ENCODE data around the gene ABLIM1. TPM values are rescaled to one million over a fixed set of nuclear protein-coding genes. Genes with fewer than 3 reads are reported as not detected.

Gene ABLIM1
- total and polyA plus RNA-seq, 10 of the 15 experiments (the other 5 are each of a cell fraction or from before 2014, with no cell fraction given) = 14.2 to 50.5 (median 28.1) TPM

DNA sequence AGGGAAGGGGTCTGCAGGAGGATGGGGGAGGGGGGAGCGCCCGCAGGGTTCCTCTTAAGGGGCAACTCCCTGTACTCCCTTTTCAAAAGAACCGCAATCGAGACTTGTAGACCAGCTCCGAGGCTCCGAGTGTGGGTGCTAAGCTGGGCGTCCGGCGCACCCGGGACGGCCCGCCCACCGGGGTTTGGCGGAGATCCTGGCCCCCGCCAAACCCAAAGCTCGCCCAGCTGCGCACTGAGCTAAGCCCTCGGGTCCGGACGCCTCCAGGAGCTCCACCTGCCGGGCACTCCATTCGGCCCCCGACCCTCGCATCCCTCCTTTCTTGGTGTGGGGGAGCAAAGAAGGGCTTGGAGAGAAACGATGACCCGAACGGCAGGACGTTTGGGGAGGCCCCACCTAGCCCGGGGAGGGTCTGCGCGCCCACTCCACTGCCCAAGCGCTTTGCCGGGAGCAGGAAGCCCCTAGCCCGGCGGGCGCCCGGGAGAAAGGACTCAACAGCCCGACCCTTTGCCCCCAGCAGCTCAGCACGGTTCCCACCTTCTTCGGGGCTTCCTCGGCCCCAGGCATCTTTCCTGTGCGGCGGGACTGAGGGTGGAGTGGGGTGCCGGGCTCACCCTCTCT is 254.4 kb downstream of the ABLIM1 start:
- 5% methylated on average over 39 of the region's 44 CpGs for WGBS (ENCODE audit: insufficient coverage, insufficient replicate concordance, low lambda C conversion rate, missing lambda C conversion rate)
- Histone ChIP-seq H2AFZ (ENCODE audit: control insufficient read depth, low read depth, low read length) (no peak overlapping the region), H3K27me3 (replicated peaks in 1 of 2; ENCODE audit: control insufficient read depth in 2 of 2, insufficient read depth in 2 of 2, low read length in 1 of 2) (peaks cover 5 to 7% of the 10 kb centered on the region in 2 experiments; a peak in 3 of 4 replicates), H4K20me1 (ENCODE audit: control insufficient read depth, insufficient read depth) (no peaks in the 10 kb centered on the region), H3K4me2 (ENCODE audit: control insufficient read depth, insufficient read depth) (peak overlapping the region; percentile 26; the same call in 1 of the 2 replicates), H3K36me3 (ENCODE audit: control insufficient read depth in 2 of 2, insufficient read depth in 2 of 2, low read length in 1 of 2) (no peaks in the 10 kb centered on the region), H3K9ac (ENCODE audit: control insufficient read depth, insufficient read depth, low read length) (peak overlapping the region; percentile 34), H3K79me2 (ENCODE audit: control insufficient read depth, insufficient read depth, low read length) (no peaks in the 10 kb centered on the region), H3K27ac (ENCODE audit: control insufficient read depth, insufficient read depth) (peak overlapping the region; percentile 8; the same call in 1 of the 2 replicates), H3K4me3 (peak overlapping the region; percentile 40; the same call in 1 of the 2 replicates), H3K4me1 (ENCODE audit: control insufficient read depth, insufficient read depth, low read length) (peaks cover 8% of the 10 kb centered on the region), H3K9me3 (replicated peaks; ENCODE audit: control insufficient read depth, insufficient read depth, low read length) (no peaks in the 10 kb centered on the region)
- FAIRE-seq = no peak
- no TSS peak for BruUV-seq (replicated peaks)
- intact Hi-C loops (cut with micrococcal nuclease; ENCODE audit: unreplicated experiment) = no loop called here
- ChIA-PET CTCF (interaction anchor here (1.1 to 2.1 kb wide), 5 partner anchors 16 to 100 kb away, joined by 3 to 21 read pairs (median 4); no protein-coding TSS in a partner anchor), RAD21 (ENCODE audit: unreplicated experiment) (interaction anchor here (1.0 to 2.8 kb wide), 4 partner anchors 22 to 100 kb away, joined by 4 to 21 read pairs (median 6); no protein-coding TSS in a partner anchor), POLR2A (interaction anchor here (1.1 kb wide), 1 partner anchor 11 kb away, joined by 3 read pairs; no protein-coding TSS in a partner anchor), SMC1A (ENCODE audit: uncharacterized antibody, unreplicated experiment) (interaction anchor here (0.6 to 2.0 kb wide), 5 partner anchors 16 to 693 kb away, joined by 3 to 14 read pairs (median 3); no protein-coding TSS in a partner anchor)
- peak; percentile 50 for ATAC-seq
- DNase-seq (ENCODE audit: low read depth, low spot score) = no peak
- TF ChIP-seq IKZF1 (conservative IDR thresholded peaks at IDR 0.05) (0 out of 2 replicates have a peak, but pooled peaks have one; percentile 32), TCF7 (IDR thresholded peaks at IDR 0.05; ENCODE audit: borderline replicate concordance) (no peak), GABPA (IDR thresholded peaks at IDR 0.05; ENCODE audit: low read depth) (no peak), PAX8 (IDR thresholded peaks at IDR 0.05) (no peak), HDGF (IDR thresholded peaks at IDR 0.05) (no peak), ZNF622 (IDR thresholded peaks at IDR 0.05) (no peak), ZSCAN29 (IDR thresholded peaks at IDR 0.05) (no peak), RBBP5 (conservative IDR thresholded peaks at IDR 0.05) (no peak), SMC3 (IDR thresholded peaks at IDR 0.05; ENCODE audit: borderline replicate concordance, low read length) (peak; percentile 18; the same call in 1 of the 2 replicates), RAD21 (IDR thresholded peaks at IDR 0.05; ENCODE audit: insufficient read depth, low read depth, low read length) (peak; percentile 23; the same call in 1 of the 2 replicates), IRF4 (IDR thresholded peaks at IDR 0.05; ENCODE audit: low read depth, low read length) (no peak), IKZF2 (IDR thresholded peaks at IDR 0.05) (0 out of 4 replicates have a peak, but pooled peaks of 1 of the 2 experiments have one; percentile 7), GATAD2B (conservative IDR thresholded peaks at IDR 0.05; ENCODE audit: low read depth) (0 out of 2 replicates have a peak, but pooled peaks have one; percentile 32)
- TF ChIP-seq, protein P1, sequence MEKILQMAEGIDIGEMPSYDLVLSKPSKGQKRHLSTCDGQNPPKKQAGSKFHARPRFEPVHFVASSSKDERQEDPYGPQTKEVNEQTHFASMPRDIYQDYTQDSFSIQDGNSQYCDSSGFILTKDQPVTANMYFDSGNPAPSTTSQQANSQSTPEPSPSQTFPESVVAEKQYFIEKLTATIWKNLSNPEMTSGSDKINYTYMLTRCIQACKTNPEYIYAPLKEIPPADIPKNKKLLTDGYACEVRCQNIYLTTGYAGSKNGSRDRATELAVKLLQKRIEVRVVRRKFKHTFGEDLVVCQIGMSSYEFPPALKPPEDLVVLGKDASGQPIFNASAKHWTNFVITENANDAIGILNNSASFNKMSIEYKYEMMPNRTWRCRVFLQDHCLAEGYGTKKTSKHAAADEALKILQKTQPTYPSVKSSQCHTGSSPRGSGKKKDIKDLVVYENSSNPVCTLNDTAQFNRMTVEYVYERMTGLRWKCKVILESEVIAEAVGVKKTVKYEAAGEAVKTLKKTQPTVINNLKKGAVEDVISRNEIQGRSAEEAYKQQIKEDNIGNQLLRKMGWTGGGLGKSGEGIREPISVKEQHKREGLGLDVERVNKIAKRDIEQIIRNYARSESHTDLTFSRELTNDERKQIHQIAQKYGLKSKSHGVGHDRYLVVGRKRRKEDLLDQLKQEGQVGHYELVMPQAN (conservative IDR thresholded peaks at IDR 0.05) = no peak
- in situ Hi-C loops (cut with MboI) = no loop called here
